CD1c-positive myeloid dendritic cell (primary cell): ENCODE data around the gene PPP1R16B.

ENCODE experiments used
- DNase-seq: peaks from one replicate; pipeline ENCODE4 v3.0.0-alpha.2; 2016; ENCODE audit errors: extremely low spot score

The PPP1R16B gene

GRCh38 chr20:38827770-38828281, 22.3 kb downstream of the PPP1R16B start:
- DNase-seq: no peak

GRCh38 chr20:38828514-38829295, 23.2 kb downstream of the PPP1R16B start:
- no peak for DNase-seq

- DNase-seq: no peak
Measured at GRCh38 chr20:38829296-38829875, 23.9 kb downstream of the PPP1R16B start.

GRCh38 chr20:38830356-38830755, 24.9 kb downstream of the PPP1R16B start:
- DNase-seq: no peak

GRCh38 chr20:38831049-38831691, 25.7 kb downstream of the PPP1R16B start:
- no peak for DNase-seq

GRCh38 chr20:38831995-38832620, 26.6 kb downstream of the PPP1R16B start:
- no peak for DNase-seq

GRCh38 chr20:38833154-38833856, 27.8 kb downstream of the PPP1R16B start:
- no peak for DNase-seq

- DNase-seq: no peak
Measured at GRCh38 chr20:38833857-38834164, 28.3 kb downstream of the PPP1R16B start.

GRCh38 chr20:38834868-38835267, 29.4 kb downstream of the PPP1R16B start:
- DNase-seq: no peak

- DNase-seq: no peak
Measured at GRCh38 chr20:38835792-38836191, 30.3 kb downstream of the PPP1R16B start.

- DNase-seq: no peak
Measured at GRCh38 chr20:38836991-38837390, 31.5 kb downstream of the PPP1R16B start.

- DNase-seq: no peak
Measured at GRCh38 chr20:38838326-38838725, 32.8 kb downstream of the PPP1R16B start.

- DNase-seq: no peak
Measured at GRCh38 chr20:38839563-38839962, 34.1 kb downstream of the PPP1R16B start.

GRCh38 chr20:38840053-38840893, 34.8 kb downstream of the PPP1R16B start:
- no peak for DNase-seq

- DNase-seq: no peak
Measured at GRCh38 chr20:38840894-38841470, 35.5 kb downstream of the PPP1R16B start.

GRCh38 chr20:38841570-38841969, 36.1 kb downstream of the PPP1R16B start:
- no peak for DNase-seq

- peak; percentile 34 for DNase-seq
Measured at GRCh38 chr20:38842026-38842425, 36.5 kb downstream of the PPP1R16B start.

GRCh38 chr20:38842558-38842981, 37.1 kb downstream of the PPP1R16B start:
- DNase-seq: peak; percentile 55

GRCh38 chr20:38843346-38843745, 37.8 kb downstream of the PPP1R16B start:
- no peak for DNase-seq

- DNase-seq: no peak
Measured at GRCh38 chr20:38844963-38845362, 39.5 kb downstream of the PPP1R16B start.

GRCh38 chr20:38847840-38848239, 42.3 kb downstream of the PPP1R16B start:
- DNase-seq: no peak
